AG04450 (cell line): ENCODE data around the gene SHROOM1. TPM values are rescaled to one million over a fixed set of nuclear protein-coding genes. Genes with fewer than 3 reads are reported as not detected.

ENCODE experiments used
- CTCF ChIA-PET: fragments of 300-600, 350-600 bp; formaldehyde crosslinking; extraction: SDS; loops from one replicate; lab custom pipeline; 2022; ENCODE audit warnings: antibody characterized with exemption, inconsistent platforms; lab: Charles Lee
- POLR2A ChIA-PET: fragments of 350-600 bp; formaldehyde crosslinking; extraction: SDS; loops from one replicate; lab custom pipeline; 2021; ENCODE audit warnings: antibody characterized with exemption, inconsistent platforms; lab: Yijun Ruan, JAX
- DNase-seq: peaks from one replicate; pipeline ENCODE4 v3.0.0-alpha.2; 2011; ENCODE audit warnings: low read depth, low spot score
- H3K27ac ChIP-seq: one replicate; pipeline ENCODE4 v1.5.1; 2012; ENCODE audit warnings: low read depth, low read length, control low read depth
- H3K27me3 ChIP-seq: one replicate; pipeline ENCODE4 v1.6.0; 2012; ENCODE audit warnings: low read length; ENCODE audit not compliant: control insufficient read depth, insufficient read depth
- H3K4me3 ChIP-seq: 2 replicates; pipeline ENCODE4 v1.5.1; 2011; ENCODE audit warnings: mild to moderate bottlenecking, low read depth, low read length, control low read depth
- H3K9me3 ChIP-seq: 2 replicates; pipeline ENCODE4 v1.5.1; 2012; ENCODE audit warnings: low read length; ENCODE audit not compliant: control insufficient read depth, insufficient read depth
- CTCF ChIP-seq: IDR thresholded peaks from 2 replicates; pipeline ENCODE4 v1.5.1; 2011; ENCODE audit warnings: low read depth, low read length, control low read depth, inconsistent platforms
- polyA minus RNA-seq: library from RNA; depleted of rRNA, polyadenylated mRNA; stranded (reverse); fragments of >200 nt; gene quantifications from 2 replicates; pipeline ENCODE4 v1.2.3, GENCODE V29; 2011; rRNA and poly(A)+ RNA removed
- polyA plus RNA-seq: library from polyadenylated mRNA; depleted of rRNA; stranded (reverse); fragments of >200 nt; gene quantifications from 2 replicates; pipeline ENCODE4 v1.2.3, GENCODE V29; 2011; rRNA removed

Gene SHROOM1
- 4.5 and 6.0 TPM in 2 replicates for polyA plus RNA-seq
- 7.6 and 8.0 TPM in 2 replicates for polyA minus RNA-seq

- Histone ChIP-seq H3K9me3 (no peaks in the 10 kb centered on the region), H3K27me3 (no peaks in the 10 kb centered on the region), H3K27ac (no peak within 1 kb of the TSS), H3K4me3 (peak within 1 kb of the TSS; percentile 70)
- ChIA-PET POLR2A (interaction anchor here (1.3 to 2.6 kb wide), 2 partner anchors 34 to 36 kb away, joined by 7 to 12 read pairs; partner anchors contain the start of genes GDF9 and UQCRQ), CTCF (interaction anchor here (0.7 to 5.9 kb wide), 11 partner anchors 10 to 444 kb away, joined by 3 to 44 read pairs (median 5); no protein-coding TSS in a partner anchor)
- DNase-seq, result no peak
- no peak for TF ChIP-seq CTCF
Measured at GRCh38 chr5:132830436-132831094, at the start of gene SHROOM1. TSS of gene SHROOM1 (minus strand) at chr5:132830647. CDS start at chr5:132826140, 4,507 bp downstream.

GRCh38 chr5:132877938-132878337 is 47.5 kb upstream of the SHROOM1 start:
- DNase-seq, result no peak

GRCh38 chr5:132877466-132877865 is 47.0 kb upstream of the SHROOM1 start:
- POLR2A ChIA-PET, result no interaction called here
- Histone ChIP-seq H3K9me3 (no peaks in the 10 kb centered on the region), H3K27ac (no peak overlapping the region), H3K4me3 (no peak overlapping the region), H3K27me3 (no peaks in the 10 kb centered on the region)
- CTCF ChIA-PET, result interaction anchor here (0.5 to 1.0 kb wide), 3 partner anchors 56 to 194 kb away, joined by 3 read pairs; no protein-coding TSS in a partner anchor
- no peak for DNase-seq
- TF ChIP-seq CTCF, result no peak

More at GRCh38 chr5:132877938-132878337, 47.5 kb upstream of the SHROOM1 start:
- ChIA-PET POLR2A (no interaction called here), CTCF (interaction anchor here (0.5 to 1.0 kb wide), 3 partner anchors 56 to 193 kb away, joined by 3 read pairs; no protein-coding TSS in a partner anchor)
- Histone ChIP-seq H3K27me3 (no peaks in the 10 kb centered on the region), H3K9me3 (no peaks in the 10 kb centered on the region), H3K27ac (no peak overlapping the region), H3K4me3 (no peak overlapping the region)
- TF ChIP-seq CTCF, result no peak

GRCh38 chr5:132876020-132876759 is 45.7 kb upstream of the SHROOM1 start:
- no peaks in the 10 kb centered on the region for H3K27me3 ChIP-seq
- no peak overlapping the region for H3K4me3 ChIP-seq
- no peak for DNase-seq
- H3K9me3 ChIP-seq, result no peaks in the 10 kb centered on the region
- no peak overlapping the region for H3K27ac ChIP-seq
- ChIA-PET CTCF (no interaction called here), POLR2A (no interaction called here)
- no peak for TF ChIP-seq CTCF

- no peak overlapping the region for H3K27ac ChIP-seq
- H3K4me3 ChIP-seq, result no peak overlapping the region
- no peaks in the 10 kb centered on the region for H3K27me3 ChIP-seq
- CTCF ChIA-PET, result interaction anchor here (2.4 kb wide), 1 partner anchor 9 kb away, joined by 8 read pairs; no protein-coding TSS in a partner anchor
- no peak for DNase-seq
- no peak for TF ChIP-seq CTCF
- POLR2A ChIA-PET, result no interaction called here
- H3K9me3 ChIP-seq, result no peaks in the 10 kb centered on the region
Measured at GRCh38 chr5:132873930-132874271, 43.5 kb upstream of the SHROOM1 start.
